Ishikawa (cell line): ENCODE results near the gene RS1.

Experiments used
- CEBPB ChIP-seq: IDR thresholded peaks from 2 replicates; pipeline ENCODE4 v1.6.1; 2012
- CREB1 ChIP-seq: IDR thresholded peaks from 2 replicates; pipeline ENCODE4 v1.6.1; 2012; ENCODE audit warnings: low read depth
- EGR1 ChIP-seq: IDR thresholded peaks from 2 replicates; pipeline ENCODE4 v1.6.1; 2012
- EP300 ChIP-seq: IDR thresholded peaks from 2 replicates; pipeline ENCODE4 v1.6.1; 2012; ENCODE audit warnings: borderline replicate concordance
- FOXM1 ChIP-seq: IDR thresholded peaks from 2 replicates; pipeline ENCODE4 v1.6.1; 2012; ENCODE audit warnings: low read depth, borderline replicate concordance
- NFIC ChIP-seq: IDR thresholded peaks from 2 replicates; pipeline ENCODE4 v1.6.1; 2012
- RAD21 ChIP-seq: IDR thresholded peaks from 2 replicates; pipeline ENCODE4 v1.6.1; 2012; ENCODE audit warnings: low read depth
- TAF1 ChIP-seq: IDR thresholded peaks from 2 replicates; pipeline ENCODE4 v1.6.1; 2012; ENCODE audit warnings: low read depth, mild to moderate bottlenecking
- TCF12 ChIP-seq: IDR thresholded peaks from 2 replicates; pipeline ENCODE4 v1.6.1; 2012; ENCODE audit warnings: low read depth
- TEAD4 ChIP-seq: IDR thresholded peaks from 2 replicates; pipeline ENCODE4 v1.6.1; 2012
- YY1 ChIP-seq: IDR thresholded peaks from 2 replicates; pipeline ENCODE4 v1.6.1; 2012; ENCODE audit warnings: low read depth
- ZBTB7A ChIP-seq: IDR thresholded peaks from 2 replicates; pipeline ENCODE4 v1.6.1; 2012; ENCODE audit warnings: low read depth
- TF ChIP-seq, protein P1 (sequence below): IDR thresholded peaks from 2 replicates; pipeline ENCODE4 v1.6.1; 2012
- TF ChIP-seq, protein P2 (sequence below): IDR thresholded peaks from 2 replicates; pipeline ENCODE4 v1.6.1; 2012; ENCODE audit warnings: low read depth, mild to moderate bottlenecking
- TF ChIP-seq, protein P3 (sequence below): IDR thresholded peaks from 2 replicates; pipeline ENCODE4 v1.6.1; 2012

Gene RS1

DNA sequence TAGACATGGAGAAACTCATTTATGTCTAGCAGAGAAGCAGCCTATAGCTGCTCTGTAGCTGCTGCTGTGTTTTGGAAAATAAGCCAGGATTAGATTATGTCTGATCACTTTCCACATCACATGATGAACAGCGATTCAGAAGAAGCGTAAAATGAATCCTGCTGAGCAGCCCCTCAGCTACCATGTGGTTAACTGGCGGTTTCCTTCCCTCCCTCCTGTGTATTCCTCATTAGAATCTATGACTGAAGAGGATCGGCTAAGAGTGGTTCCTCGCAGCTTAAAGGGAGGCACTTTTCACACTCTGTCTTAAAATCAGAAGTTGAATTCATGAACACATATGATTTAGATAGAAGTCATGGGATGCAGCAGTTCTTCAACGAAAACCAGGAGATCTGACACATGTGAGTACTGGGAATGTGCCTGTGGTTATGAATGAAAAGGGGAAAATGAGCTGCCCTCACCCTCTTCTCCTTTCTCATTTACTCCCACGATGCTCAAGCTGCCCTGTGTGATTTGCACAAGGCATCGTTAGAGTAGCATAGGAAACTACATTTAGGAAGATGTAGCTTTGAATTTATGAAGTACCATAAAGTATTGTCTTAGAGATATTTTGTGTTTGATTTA lies 35.6 kb upstream of the RS1 start, which contains the start of gene PPEF1:
TSS of gene PPEF1 (plus strand) at position 220 of the 624 bp plus-strand sequence. CDS start at position 356, 136 bp downstream.
- TF ChIP-seq, protein P1, sequence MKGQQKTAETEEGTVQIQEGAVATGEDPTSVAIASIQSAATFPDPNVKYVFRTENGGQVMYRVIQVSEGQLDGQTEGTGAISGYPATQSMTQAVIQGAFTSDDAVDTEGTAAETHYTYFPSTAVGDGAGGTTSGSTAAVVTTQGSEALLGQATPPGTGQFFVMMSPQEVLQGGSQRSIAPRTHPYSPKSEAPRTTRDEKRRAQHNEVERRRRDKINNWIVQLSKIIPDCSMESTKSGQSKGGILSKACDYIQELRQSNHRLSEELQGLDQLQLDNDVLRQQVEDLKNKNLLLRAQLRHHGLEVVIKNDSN = no peak
- TF ChIP-seq CREB1 = no peak
- TF ChIP-seq ZBTB7A = no peak
- no peak for TF ChIP-seq TCF12
- TF ChIP-seq RAD21 = no peak
- TF ChIP-seq FOXM1 = no peak
- no peak for TF ChIP-seq EGR1
- TF ChIP-seq, protein P2, sequence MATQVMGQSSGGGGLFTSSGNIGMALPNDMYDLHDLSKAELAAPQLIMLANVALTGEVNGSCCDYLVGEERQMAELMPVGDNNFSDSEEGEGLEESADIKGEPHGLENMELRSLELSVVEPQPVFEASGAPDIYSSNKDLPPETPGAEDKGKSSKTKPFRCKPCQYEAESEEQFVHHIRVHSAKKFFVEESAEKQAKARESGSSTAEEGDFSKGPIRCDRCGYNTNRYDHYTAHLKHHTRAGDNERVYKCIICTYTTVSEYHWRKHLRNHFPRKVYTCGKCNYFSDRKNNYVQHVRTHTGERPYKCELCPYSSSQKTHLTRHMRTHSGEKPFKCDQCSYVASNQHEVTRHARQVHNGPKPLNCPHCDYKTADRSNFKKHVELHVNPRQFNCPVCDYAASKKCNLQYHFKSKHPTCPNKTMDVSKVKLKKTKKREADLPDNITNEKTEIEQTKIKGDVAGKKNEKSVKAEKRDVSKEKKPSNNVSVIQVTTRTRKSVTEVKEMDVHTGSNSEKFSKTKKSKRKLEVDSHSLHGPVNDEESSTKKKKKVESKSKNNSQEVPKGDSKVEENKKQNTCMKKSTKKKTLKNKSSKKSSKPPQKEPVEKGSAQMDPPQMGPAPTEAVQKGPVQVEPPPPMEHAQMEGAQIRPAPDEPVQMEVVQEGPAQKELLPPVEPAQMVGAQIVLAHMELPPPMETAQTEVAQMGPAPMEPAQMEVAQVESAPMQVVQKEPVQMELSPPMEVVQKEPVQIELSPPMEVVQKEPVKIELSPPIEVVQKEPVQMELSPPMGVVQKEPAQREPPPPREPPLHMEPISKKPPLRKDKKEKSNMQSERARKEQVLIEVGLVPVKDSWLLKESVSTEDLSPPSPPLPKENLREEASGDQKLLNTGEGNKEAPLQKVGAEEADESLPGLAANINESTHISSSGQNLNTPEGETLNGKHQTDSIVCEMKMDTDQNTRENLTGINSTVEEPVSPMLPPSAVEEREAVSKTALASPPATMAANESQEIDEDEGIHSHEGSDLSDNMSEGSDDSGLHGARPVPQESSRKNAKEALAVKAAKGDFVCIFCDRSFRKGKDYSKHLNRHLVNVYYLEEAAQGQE = no peak

DNA sequence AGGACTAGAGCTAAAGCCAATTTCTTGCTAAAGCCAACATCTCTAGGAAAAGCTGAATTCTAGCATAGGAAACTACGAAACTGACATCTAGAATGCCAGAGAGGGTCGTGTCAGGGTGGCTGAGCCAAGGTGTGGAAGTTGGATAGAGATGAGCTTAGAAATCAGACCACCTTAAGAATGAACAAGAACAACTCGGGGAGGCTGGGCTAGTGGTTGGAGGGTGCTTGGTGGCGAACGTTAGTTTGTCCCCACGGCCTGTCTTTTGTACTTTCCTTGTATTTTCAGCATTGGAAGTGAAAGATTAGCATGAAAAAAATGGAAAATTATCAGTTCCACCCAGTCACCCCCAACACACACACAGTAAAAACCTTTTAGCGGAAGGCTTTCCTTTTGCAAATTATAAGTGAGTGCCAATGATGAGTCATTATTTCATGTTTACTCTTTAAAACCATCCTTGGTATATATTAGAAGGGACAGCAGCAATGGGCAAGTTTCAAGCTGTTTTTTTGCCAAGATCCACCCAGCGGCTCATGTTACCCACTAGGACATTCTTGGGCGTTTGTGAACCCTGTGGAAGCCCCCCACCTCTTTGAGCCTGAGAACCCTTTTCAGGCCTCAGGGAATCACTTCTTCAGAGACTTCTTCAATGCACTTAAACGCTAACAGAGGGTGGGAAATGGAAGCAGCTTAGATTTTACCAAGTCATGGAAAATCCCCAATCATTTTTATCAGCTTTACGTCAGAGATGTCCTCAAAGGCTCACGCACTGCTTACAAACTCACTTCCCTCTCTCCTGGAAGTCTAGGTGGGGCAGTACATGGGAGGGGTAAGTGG lies 30.7 kb upstream of the RS1 start:
- TF ChIP-seq CEBPB = no peak
- TF ChIP-seq TCF12 = no peak

DNA sequence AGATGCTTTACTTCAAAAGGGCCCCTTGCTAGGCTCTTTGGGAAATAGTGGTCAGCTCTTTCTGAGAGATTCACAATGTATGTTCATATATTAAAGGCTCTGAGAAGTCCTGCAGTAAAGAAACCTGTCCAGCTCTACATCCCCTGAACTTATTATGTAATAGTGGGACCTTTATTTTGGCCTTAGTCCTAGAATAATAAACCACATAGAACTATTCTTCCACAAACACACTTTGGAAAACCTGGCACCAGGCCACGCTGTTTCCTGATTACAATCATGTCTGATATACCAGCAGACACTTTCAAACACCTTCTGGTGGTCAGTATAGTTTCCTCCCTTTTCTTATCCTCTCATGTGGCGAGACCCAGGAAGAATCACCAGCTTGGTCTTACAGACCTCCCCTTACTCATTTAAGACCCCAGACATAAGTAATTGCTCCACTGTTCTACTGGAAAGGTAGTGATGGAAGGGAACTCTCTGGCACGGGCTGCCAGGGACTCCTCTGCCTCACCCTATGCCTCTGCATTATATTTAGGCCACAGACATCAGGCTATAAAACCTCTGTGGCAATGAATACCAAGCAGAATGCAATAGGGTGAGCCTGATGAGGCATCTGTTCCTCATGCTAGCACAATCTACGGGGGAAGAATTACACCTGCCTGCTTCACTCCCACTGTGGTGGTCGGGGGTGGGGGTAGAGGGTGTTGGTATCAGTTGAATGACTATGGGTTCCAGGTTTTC lies 29.9 kb upstream of the RS1 start:
- TF ChIP-seq CEBPB = no peak
- TF ChIP-seq, protein P1 = no peak
- no peak for TF ChIP-seq TCF12
- TF ChIP-seq, protein P2 = no peak
- no peak for TF ChIP-seq ZBTB7A
- TF ChIP-seq TAF1 = no peak
- no peak for TF ChIP-seq FOXM1
- no peak for TF ChIP-seq YY1
- TF ChIP-seq, protein P3, sequence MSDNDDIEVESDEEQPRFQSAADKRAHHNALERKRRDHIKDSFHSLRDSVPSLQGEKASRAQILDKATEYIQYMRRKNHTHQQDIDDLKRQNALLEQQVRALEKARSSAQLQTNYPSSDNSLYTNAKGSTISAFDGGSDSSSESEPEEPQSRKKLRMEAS = no peak
- TF ChIP-seq EGR1 = no peak
- TF ChIP-seq RAD21 = no peak
- no peak for TF ChIP-seq TEAD4
- TF ChIP-seq CREB1 = no peak

DNA sequence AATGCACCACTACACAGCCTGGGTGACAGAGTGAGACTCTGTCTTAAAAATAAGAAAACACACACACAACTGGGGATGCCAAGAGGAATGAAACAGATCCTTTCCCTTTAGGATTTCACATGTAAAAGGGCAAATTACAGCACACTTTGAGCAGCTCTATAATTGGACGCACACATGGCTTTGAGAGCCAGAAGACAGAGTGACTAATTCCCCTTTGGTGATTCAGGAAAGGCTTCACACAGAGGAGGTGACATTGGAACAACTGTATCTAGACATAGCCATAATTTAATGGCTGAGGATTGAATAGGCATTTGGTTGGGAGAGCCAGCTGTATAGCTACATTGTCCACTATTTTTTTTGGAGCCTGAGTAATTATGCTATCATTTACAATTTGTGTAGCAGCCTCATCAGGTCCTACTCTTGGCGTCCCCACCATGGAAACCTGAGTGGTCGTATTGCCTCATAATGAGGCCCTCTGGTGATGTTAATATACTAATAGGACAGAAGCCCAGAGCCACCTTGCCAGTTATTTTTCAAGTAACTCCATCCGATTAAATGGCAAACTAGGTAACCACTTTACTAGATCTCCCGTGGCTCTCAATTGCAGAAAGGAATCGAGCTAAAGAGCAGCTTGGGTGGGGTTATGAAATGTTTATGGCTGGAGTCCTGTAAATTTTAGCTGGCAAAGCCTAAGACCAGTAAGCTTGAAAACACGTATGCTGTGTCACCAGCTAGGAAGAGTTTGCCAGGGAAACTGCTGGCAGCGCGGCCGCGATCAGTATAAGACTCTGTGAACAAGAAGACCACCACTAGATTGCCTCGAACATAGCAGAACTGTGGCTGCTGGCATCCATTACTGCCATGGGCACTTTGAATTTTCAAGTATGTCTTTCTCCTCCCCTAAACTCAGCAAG lies 27.1 kb upstream of the RS1 start:
- TF ChIP-seq, protein P1 = no peak
- TF ChIP-seq EP300 (no peak), EGR1 (no peak), TEAD4 (no peak), TAF1 (no peak), FOXM1 (no peak), YY1 (no peak), NFIC (no peak), CREB1 (no peak), TCF12 (no peak), RAD21 (no peak), ZBTB7A (no peak)
- TF ChIP-seq, protein P3 = no peak
